ENCODE results near the gene FGF14.

DNA sequence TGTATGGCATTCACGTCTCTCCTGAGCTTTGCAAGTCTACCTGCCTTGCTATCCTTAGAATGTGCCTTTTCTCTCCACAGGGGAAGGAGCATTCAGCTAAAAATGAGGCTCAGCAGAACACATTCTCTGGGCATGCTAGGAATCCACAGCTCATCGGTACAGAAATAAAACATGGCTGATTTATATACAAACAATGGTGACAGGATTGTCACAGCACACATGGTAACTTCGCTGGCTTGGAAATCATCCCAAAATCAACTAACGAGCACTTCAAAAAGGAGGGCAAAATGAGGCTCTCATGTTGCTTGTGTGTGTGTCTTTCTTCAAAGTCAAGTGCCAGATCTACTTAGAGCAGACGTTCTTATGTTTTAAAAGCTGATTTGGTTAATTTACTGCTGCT is 373.0 kb downstream of the FGF14 start:
- TF ChIP-seq, protein P1, sequence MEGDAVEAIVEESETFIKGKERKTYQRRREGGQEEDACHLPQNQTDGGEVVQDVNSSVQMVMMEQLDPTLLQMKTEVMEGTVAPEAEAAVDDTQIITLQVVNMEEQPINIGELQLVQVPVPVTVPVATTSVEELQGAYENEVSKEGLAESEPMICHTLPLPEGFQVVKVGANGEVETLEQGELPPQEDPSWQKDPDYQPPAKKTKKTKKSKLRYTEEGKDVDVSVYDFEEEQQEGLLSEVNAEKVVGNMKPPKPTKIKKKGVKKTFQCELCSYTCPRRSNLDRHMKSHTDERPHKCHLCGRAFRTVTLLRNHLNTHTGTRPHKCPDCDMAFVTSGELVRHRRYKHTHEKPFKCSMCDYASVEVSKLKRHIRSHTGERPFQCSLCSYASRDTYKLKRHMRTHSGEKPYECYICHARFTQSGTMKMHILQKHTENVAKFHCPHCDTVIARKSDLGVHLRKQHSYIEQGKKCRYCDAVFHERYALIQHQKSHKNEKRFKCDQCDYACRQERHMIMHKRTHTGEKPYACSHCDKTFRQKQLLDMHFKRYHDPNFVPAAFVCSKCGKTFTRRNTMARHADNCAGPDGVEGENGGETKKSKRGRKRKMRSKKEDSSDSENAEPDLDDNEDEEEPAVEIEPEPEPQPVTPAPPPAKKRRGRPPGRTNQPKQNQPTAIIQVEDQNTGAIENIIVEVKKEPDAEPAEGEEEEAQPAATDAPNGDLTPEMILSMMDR (conservative IDR thresholded peaks at IDR 0.05; ENCODE audit: low read depth in 2 of 2), result no peak
- TF ChIP-seq POLR2AphosphoS5 (IDR thresholded peaks at IDR 0.05; ENCODE audit: low read depth) (no peak), CREB1 (CRISPR knock-in tag; IDR thresholded peaks at IDR 0.05; ENCODE audit: low read depth) (no peak), EZH2phosphoT487 (IDR thresholded peaks at IDR 0.05; ENCODE audit: unreplicated experiment) (no peak), EZH2 (IDR thresholded peaks at IDR 0.05; ENCODE audit: low read depth, unreplicated experiment) (no peak), STAT1 (IDR thresholded peaks at IDR 0.05; ENCODE audit: unreplicated experiment) (no peak), NANOG (IDR thresholded peaks at IDR 0.05; ENCODE audit: borderline replicate concordance) (no peak), JUNB (IDR thresholded peaks at IDR 0.05; ENCODE audit: unreplicated experiment) (no peak), ZNF331 (CRISPR knock-in tag; IDR thresholded peaks at IDR 0.05; ENCODE audit: low read depth) (no peak), ZNF114 (CRISPR knock-in tag; IDR thresholded peaks at IDR 0.05) (no peak)
- TF ChIP-seq, protein P2, sequence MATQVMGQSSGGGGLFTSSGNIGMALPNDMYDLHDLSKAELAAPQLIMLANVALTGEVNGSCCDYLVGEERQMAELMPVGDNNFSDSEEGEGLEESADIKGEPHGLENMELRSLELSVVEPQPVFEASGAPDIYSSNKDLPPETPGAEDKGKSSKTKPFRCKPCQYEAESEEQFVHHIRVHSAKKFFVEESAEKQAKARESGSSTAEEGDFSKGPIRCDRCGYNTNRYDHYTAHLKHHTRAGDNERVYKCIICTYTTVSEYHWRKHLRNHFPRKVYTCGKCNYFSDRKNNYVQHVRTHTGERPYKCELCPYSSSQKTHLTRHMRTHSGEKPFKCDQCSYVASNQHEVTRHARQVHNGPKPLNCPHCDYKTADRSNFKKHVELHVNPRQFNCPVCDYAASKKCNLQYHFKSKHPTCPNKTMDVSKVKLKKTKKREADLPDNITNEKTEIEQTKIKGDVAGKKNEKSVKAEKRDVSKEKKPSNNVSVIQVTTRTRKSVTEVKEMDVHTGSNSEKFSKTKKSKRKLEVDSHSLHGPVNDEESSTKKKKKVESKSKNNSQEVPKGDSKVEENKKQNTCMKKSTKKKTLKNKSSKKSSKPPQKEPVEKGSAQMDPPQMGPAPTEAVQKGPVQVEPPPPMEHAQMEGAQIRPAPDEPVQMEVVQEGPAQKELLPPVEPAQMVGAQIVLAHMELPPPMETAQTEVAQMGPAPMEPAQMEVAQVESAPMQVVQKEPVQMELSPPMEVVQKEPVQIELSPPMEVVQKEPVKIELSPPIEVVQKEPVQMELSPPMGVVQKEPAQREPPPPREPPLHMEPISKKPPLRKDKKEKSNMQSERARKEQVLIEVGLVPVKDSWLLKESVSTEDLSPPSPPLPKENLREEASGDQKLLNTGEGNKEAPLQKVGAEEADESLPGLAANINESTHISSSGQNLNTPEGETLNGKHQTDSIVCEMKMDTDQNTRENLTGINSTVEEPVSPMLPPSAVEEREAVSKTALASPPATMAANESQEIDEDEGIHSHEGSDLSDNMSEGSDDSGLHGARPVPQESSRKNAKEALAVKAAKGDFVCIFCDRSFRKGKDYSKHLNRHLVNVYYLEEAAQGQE (IDR thresholded peaks at IDR 0.05; ENCODE audit: unreplicated experiment), result no peak
- TF ChIP-seq, protein P3, sequence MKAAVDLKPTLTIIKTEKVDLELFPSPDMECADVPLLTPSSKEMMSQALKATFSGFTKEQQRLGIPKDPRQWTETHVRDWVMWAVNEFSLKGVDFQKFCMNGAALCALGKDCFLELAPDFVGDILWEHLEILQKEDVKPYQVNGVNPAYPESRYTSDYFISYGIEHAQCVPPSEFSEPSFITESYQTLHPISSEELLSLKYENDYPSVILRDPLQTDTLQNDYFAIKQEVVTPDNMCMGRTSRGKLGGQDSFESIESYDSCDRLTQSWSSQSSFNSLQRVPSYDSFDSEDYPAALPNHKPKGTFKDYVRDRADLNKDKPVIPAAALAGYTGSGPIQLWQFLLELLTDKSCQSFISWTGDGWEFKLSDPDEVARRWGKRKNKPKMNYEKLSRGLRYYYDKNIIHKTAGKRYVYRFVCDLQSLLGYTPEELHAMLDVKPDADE (IDR thresholded peaks at IDR 0.05), result no peak

Measured in GM23338 (cell line).